Activated CD8-positive, alpha-beta T cell treated with anti-CD3 and anti-CD28 coated beads for 36 hours (primary cell): Measurements from ENCODE around the gene DMC1. TPM values are rescaled to one million over a fixed set of nuclear protein-coding genes. Genes with fewer than 3 reads are reported as not detected.

Experiments
- ATAC-seq: fragments of 200-7000 bp; cut with Tn5 transposase; one replicate; pipeline ENCODE4 v1.10.0; 2021; ENCODE audit warnings: mild to moderate bottlenecking, moderate library complexity
- CTCF ChIA-PET: fragments of 350-600 bp; sonication (Branson Sonifier 250); formaldehyde crosslinking; loops from one replicate; lab custom pipeline; 2021; ENCODE audit warnings: antibody characterized with exemption; lab: Charles Lee
- POLR2A ChIA-PET: fragments of 350-600 bp; sonication (Branson Sonifier 250); formaldehyde crosslinking; loops from one replicate; lab custom pipeline; 2021; ENCODE audit warnings: antibody characterized with exemption; lab: Charles Lee
- DNase-seq: peaks from one replicate; pipeline ENCODE4 v3.0.0-alpha.2; 2020
- H3K27ac Mint-ChIP-seq: one replicate; pipeline ENCODE4 v1.8.0; 2021; ENCODE audit warnings: mild to moderate bottlenecking, mixed read lengths
- H3K27me3 Mint-ChIP-seq: one replicate; pipeline ENCODE4 v1.8.0; 2021; ENCODE audit warnings: mixed read lengths
- H3K36me3 Mint-ChIP-seq: one replicate; pipeline ENCODE4 v1.8.0; 2021; ENCODE audit warnings: low read depth, mixed read lengths
- H3K4me1 Mint-ChIP-seq: one replicate; pipeline ENCODE4 v1.8.0; 2021; ENCODE audit warnings: low read depth, mixed read lengths
- H3K4me3 Mint-ChIP-seq: one replicate; pipeline ENCODE4 v1.8.0; 2021; ENCODE audit warnings: mild to moderate bottlenecking, moderate library complexity, mixed read lengths
- H3K9me3 Mint-ChIP-seq: one replicate; pipeline ENCODE4 v1.8.0; 2021; ENCODE audit warnings: mixed read lengths
- CTCF ChIP-seq: fragments of 200-600 bp; IDR thresholded peaks from one replicate; pipeline ENCODE4 v1.8.0; 2022; ENCODE audit warnings: antibody characterized with exemption, mild to moderate bottlenecking
- intact Hi-C: fragments of 100-400 bp; cut with micrococcal nuclease; formaldehyde crosslinking; loops from one replicate; pipeline ENCODE4 v1.10.0; 2022
- total RNA-seq, 2 experiments: library from RNA; stranded (reverse); gene quantifications; one replicate each; pipeline ENCODE4 v1.2.3, GENCODE V29; 2021

The DMC1 gene
- total RNA-seq, 2 experiments from 2014 or later, result 14.2 to 15.1 TPM

GRCh38 chr22:38569181-38569971, 607 bp downstream of the DMC1 start:
- ChIA-PET POLR2A (interaction anchor here (0.8 to 2.5 kb wide), 5 partner anchors 62 to 296 kb away, joined by 3 to 8 read pairs (median 4); partner anchors contain the start of genes TMEM184B and TOMM22), CTCF (interaction anchor here (1.1 to 1.6 kb wide), 3 partner anchors 16 to 517 kb away, joined by 3 to 4 read pairs (median 3); no protein-coding TSS in a partner anchor)
- Mint-ChIP-seq H3K27ac (peak overlapping the region; percentile 98), H3K36me3 (no peaks in the 10 kb centered on the region), H3K27me3 (no peaks in the 10 kb centered on the region), H3K4me1 (peaks cover 13% of the 10 kb centered on the region), H3K4me3 (peak overlapping the region; percentile 89), H3K9me3 (no peaks in the 10 kb centered on the region)
- DNase-seq, result no peak
- intact Hi-C loops, result no loop called here
- ATAC-seq, result no peak
- TF ChIP-seq CTCF, result no peak

DNA sequence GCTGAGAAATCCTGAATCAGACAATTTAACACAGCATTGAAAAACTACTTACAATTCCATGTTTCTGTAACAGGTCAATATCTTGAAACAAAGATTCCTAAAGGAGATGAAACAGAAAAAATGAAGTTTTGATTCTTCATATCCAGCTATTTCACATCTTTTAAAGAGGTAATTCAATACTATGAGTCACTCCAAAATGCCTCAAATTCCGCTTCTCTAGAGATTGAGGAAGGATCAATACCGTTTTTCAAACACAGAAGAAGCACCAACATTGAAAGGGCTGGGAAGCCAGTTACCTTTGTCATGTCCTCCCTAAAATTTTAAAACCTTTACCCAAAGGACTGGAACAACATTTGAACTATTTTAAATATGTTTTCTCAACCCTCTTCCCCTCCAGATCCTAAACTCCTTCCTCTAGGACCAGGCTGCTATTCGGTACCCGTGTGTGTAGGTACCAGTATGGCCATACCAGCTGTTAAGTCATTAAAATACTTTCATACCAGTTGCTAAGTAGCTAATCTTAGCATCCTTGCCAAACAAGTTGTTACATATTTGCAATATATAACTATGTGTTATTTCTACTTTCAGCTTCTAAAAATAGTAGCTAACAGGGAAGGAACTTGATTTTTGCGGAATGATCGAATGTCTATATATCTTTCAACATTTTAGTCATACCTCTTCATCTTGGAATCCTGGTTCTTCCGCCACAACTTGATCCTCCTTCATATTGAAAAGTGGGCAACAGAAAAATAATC, 2.3 kb downstream of the DMC1 start:
- no peak for ATAC-seq
- intact Hi-C loops, result no loop called here

DNA sequence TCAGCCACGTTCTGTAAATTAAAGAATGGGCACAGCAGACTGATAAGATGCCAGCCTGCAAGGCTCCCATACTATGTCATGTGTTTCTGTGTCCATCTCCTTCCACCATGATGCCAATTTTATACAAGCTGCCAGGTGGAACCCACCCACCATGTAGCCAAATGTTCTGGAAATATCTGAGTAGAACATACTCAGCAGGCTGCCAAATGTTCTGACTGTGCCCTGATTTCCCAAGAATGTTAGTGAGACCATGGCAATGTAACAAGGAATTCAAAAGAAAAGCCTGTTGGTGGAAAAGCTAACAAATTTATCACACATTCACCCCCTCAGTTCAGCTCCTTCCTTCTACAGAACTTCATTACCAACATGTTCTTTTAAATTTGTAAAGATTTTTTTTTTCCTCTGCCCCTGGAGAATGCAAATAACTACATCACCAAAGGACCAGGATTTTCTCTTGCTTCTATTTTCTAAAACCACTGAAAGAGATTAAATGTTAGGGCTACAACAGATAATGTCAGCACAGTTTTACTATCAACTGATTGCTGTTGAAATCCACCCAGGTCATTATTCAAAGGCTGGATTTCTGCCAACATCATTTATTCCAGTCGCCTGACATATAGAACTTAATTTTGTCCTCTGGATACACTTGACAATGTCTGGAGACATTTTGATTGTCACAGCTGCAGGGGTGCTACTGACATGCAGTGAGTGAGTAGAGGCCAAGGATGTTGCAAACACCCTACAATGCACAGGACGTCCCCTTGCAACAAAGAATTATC, 3.1 kb downstream of the DMC1 start:
- H3K9me3 Mint-ChIP-seq, result no peaks in the 10 kb centered on the region
- H3K4me1 Mint-ChIP-seq, result peaks cover 10% of the 10 kb centered on the region
- no peak overlapping the region for H3K4me3 Mint-ChIP-seq
- ATAC-seq, result no peak
- POLR2A ChIA-PET, result interaction anchor here (0.6 to 0.8 kb wide), 2 partner anchors 17 to 99 kb away, joined by 3 read pairs; partner anchors contain the start of gene KDELR3
- intact Hi-C loops, result no loop called here
- no peak for DNase-seq
- H3K36me3 Mint-ChIP-seq, result peaks cover 2% of the 10 kb centered on the region
- H3K27ac Mint-ChIP-seq, result no peak overlapping the region
- no peaks in the 10 kb centered on the region for H3K27me3 Mint-ChIP-seq
- TF ChIP-seq CTCF, result no peak
- CTCF ChIA-PET, result interaction anchor here (1.4 kb wide), 1 partner anchor 13 kb away, joined by 3 read pairs; no protein-coding TSS in a partner anchor

More for the DNA sequence above, 2.3 kb downstream of the DMC1 start:
- TF ChIP-seq CTCF, result no peak
- H3K27ac Mint-ChIP-seq, result no peak overlapping the region
- no peak overlapping the region for H3K4me3 Mint-ChIP-seq
- ChIA-PET CTCF (interaction anchor here (1.4 kb wide), 1 partner anchor 515 kb away, joined by 4 read pairs; no protein-coding TSS in a partner anchor), POLR2A (interaction anchor here (1.6 kb wide), 1 partner anchor 69 kb away, joined by 5 read pairs; no protein-coding TSS in a partner anchor)
- no peaks in the 10 kb centered on the region for H3K36me3 Mint-ChIP-seq
- H3K4me1 Mint-ChIP-seq, result peaks cover 10% of the 10 kb centered on the region
- no peak for DNase-seq
- H3K27me3 Mint-ChIP-seq, result no peaks in the 10 kb centered on the region
- no peaks in the 10 kb centered on the region for H3K9me3 Mint-ChIP-seq

- DNase-seq, result no peak
- intact Hi-C loops, result no loop called here
- ChIA-PET POLR2A (no interaction called here), CTCF (interaction anchor here (1.0 kb wide), 2 partner anchors 66 to 513 kb away, joined by 3 read pairs; no protein-coding TSS in a partner anchor)
- Mint-ChIP-seq H3K9me3 (no peaks in the 10 kb centered on the region), H3K27ac (no peak overlapping the region), H3K4me3 (no peak overlapping the region), H3K36me3 (peaks cover 6% of the 10 kb centered on the region), H3K27me3 (no peaks in the 10 kb centered on the region), H3K4me1 (no peaks in the 10 kb centered on the region)
- no peak for TF ChIP-seq CTCF
- ATAC-seq, result no peak
Observed at GRCh38 chr22:38565441-38565840, 4.5 kb downstream of the DMC1 start.
